HUDEP-2 (cell line): ENCODE measurements around the gene PHACTR1.
"Not testable (repeated sequence)": the region's sequence is repeated elsewhere in the genome, so short reads cannot be mapped to it uniquely, and the experiment has no call there.

Experiments used
- DNase-seq, 76 experiments: peaks; one replicate each; lab custom pipeline; 2025; ENCODE audit not compliant: unreplicated experiment in 76 of 76; lab: John Stamatoyannopoulos, UW

PHACTR1 gene

DNA sequence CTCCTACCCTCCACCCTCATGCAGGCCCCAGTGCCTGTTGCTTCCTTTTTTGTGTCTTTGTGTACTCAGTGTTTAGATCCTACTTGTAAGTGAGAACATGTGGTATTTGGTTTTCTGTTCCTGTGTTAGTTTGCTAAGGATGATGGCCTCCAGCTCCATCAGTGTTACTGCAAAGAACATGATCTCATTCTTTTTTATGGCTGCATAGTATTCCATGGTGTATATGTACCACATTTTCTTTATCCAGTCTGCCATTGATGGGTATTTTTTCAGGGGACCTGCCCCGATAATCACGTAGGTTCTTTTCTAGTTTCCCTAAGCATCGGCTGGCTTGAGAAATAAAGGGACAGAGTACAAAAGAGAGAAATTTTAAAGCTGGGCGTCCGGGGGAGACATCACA lies 527.2 kb downstream of the PHACTR1 start:
- DNase-seq = not testable (repeated sequence)

- DNase-seq = no peak
Measured at GRCh38 chr6:13247627-13248026, 531.1 kb downstream of the PHACTR1 start.

- no peak for DNase-seq
Measured at GRCh38 chr6:13248053-13248452, 531.5 kb downstream of the PHACTR1 start.

- DNase-seq = no peak
Measured at GRCh38 chr6:13248584-13248985, 532.0 kb downstream of the PHACTR1 start.

DNA sequence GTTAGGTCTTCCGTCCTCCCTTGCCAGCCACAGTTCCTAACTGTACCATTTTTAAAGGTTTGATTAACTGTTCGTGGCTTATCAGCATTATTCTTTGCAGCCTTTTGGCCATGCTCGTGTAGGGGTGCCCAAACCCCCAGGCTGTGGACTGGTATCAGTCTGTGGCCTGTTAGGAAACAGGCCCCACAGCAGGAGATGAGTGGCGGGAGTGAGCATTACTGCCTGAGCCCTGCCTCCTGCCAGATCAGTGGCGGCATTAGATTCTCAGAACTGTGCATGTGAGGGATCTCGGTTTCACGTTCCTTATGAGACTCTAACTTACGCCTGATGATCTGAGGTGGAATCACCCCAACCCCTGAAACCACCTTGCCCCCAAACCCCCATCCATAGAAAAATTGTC lies 532.4 kb downstream of the PHACTR1 start:
- no peak for DNase-seq

DNA sequence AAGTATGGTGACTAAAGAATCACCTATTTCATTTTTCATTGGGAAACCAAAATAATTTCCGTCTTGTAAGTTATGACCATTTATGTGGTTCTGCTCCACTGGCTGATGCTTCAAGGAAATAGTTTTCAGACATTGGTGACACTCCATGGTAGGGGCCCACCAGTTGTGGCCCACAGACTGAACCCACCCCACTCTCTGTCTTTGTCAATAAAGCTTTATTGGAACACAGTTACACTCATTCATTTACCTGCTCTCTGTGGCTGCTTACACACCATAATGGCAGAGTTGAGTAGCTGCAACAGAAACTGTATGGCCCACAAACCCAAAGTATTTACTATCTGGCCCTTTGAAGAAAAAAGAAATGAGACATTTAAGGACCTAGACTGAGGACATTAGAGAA lies 533.2 kb downstream of the PHACTR1 start:
- DNase-seq = no peak

- DNase-seq = no peak
Measured at GRCh38 chr6:13250703-13251102, 534.1 kb downstream of the PHACTR1 start.

DNA sequence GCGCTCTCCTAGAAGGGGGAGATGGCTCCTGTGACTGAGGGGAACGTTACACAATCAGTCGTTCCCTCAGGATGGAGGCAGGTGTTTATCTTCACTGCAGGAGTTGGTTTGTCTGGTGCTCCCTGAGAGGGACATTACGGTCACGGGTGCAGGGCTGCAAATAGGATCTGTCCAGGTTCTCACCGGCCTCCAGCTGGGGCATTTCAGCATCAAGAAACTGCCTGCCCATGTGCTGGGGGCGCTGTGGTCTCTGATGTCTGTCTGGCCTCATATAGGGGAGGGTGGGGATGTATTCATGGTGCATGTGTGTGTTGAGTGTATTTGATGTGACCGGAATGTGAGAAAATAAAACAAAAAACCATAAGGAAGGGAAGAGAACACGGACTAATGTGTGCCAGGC lies 534.7 kb downstream of the PHACTR1 start:
- DNase-seq = no peak

- no peak for DNase-seq
Measured at GRCh38 chr6:13252790-13253189, 536.2 kb downstream of the PHACTR1 start.

GRCh38 chr6:13253272-13253671 lies 536.7 kb downstream of the PHACTR1 start:
- DNase-seq = no peak

- no peak for DNase-seq
Measured at GRCh38 chr6:13256266-13257001, 539.9 kb downstream of the PHACTR1 start.

DNA sequence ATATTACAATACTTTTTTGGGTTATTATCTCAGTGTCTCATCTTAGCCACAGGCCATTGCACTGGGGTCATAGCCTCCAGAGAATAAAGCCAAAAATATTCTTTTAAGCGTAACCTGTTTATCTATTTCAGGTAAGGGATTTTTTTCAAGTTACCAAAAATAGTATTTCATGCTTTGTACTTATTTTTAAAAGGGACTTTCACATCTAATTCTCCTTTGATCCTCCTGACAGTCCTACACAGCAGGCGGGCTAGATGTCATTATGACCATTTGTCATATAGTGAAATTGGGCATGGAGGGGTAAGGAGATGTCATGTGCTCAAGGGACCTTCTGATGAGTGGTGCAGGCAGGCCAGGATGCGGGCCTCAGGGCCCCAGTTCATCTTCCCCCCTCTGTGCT lies 542.8 kb downstream of the PHACTR1 start:
- DNase-seq = no peak

DNA sequence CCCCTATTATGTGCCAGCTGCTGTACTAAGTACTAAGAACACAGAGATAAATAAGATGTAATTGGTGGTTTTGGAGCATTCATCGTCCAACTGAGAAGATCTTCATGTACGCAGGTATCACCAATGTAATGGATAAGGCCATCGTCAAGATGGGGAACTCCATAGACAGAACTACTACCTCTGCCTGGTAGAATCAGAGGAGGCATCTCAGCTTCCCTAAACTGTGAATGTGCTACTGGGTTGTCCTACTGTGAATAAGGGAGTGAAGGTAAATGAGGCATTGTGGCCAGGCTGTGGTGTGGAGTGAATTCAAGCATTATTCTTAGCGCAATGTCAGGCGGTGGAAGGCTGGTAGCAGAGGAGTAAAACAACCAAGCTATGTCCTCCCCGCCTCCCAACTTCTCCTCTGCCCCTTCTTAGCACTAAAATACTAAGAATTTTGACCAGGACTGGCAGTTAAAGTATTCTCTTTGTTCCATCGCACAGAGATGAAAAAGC lies 543.6 kb downstream of the PHACTR1 start:
- no peak for DNase-seq

GRCh38 chr6:13260831-13261230 lies 544.3 kb downstream of the PHACTR1 start:
- no peak for DNase-seq

DNA sequence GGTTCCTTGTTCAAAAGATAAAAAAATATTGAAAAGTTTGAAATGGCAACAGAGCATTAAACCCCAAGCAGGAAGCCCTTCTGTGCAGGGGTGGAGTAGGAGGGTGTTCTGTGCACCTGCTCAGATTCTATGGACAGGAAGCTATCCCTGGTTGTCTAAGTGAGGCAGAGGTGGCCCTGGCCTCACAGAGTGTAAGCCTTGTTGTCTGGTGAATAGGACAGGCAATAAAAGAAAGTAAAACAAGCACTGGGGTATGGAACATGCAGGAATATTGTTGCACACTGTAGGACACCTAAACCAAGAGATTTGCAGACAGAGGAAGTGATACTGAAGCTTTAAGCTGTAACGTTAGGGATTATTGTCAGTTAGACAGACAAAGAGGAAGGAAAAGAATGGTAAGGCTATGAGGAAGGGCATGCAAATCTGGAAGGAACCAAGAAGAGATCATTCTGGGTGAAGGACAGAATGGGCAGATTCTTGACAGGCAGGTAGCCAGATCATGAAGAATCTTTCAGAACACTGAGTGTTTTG lies 545.0 kb downstream of the PHACTR1 start:
- DNase-seq = no peak

GRCh38 chr6:13262302-13263230 lies 546.0 kb downstream of the PHACTR1 start:
- DNase-seq = no peak

- no peak for DNase-seq
Measured at GRCh38 chr6:13263669-13264068, 547.1 kb downstream of the PHACTR1 start.

DNA sequence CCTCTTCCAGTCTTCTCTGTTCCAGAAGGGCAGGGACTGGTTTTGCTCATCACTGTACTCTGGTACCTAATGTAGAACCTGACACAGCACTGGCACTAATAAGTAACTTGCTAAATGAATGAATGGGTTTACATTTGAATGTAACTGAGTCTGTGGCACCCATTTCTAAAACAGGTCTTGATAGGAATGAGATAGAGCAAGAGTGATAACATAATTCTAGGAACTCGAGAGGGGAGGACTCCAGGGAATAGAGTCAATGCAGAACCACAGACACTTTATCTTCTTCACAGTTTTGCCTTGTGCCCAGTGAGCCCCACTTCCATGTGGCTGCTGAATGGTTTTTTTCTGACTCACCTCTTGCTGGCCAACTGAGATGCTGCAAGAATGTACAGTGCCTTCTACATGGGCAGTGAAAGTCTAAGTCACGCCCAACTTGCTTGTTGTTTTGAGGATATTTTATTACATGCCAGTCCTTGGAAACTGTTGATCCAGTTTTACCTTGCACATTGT lies 550.6 kb downstream of the PHACTR1 start:
- peak in 5 of 76 experiments; percentile 8 to 46 (median 20) for DNase-seq

DNA sequence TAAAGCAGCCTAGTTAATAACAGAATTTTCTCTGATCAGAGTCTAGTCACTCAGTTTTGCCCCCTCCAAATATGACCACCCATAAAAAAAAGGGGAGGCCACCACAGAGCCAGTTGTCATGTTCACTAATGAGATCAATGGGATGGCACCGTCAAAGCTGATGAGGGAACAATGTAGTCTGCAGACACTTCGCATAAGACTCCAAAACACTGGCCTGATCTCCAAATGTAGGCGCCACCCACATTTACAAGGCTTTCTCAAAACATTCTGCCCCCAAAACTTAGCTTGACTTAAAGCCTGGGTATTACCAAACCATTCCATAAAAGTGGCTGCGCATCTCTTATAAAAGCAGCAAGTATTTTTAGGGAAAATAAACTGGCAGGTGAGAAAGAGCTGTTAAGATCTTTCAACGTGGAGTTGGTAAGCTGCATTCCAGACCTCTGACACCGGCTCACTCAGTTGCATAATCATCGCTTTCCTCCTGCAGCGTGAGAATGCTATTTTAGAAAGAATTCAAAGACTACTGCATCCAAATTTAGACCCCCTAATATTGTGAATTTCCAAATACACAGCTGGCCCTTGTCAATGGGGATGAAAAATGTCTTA lies 552.4 kb downstream of the PHACTR1 start:
- DNase-seq = no peak

DNA sequence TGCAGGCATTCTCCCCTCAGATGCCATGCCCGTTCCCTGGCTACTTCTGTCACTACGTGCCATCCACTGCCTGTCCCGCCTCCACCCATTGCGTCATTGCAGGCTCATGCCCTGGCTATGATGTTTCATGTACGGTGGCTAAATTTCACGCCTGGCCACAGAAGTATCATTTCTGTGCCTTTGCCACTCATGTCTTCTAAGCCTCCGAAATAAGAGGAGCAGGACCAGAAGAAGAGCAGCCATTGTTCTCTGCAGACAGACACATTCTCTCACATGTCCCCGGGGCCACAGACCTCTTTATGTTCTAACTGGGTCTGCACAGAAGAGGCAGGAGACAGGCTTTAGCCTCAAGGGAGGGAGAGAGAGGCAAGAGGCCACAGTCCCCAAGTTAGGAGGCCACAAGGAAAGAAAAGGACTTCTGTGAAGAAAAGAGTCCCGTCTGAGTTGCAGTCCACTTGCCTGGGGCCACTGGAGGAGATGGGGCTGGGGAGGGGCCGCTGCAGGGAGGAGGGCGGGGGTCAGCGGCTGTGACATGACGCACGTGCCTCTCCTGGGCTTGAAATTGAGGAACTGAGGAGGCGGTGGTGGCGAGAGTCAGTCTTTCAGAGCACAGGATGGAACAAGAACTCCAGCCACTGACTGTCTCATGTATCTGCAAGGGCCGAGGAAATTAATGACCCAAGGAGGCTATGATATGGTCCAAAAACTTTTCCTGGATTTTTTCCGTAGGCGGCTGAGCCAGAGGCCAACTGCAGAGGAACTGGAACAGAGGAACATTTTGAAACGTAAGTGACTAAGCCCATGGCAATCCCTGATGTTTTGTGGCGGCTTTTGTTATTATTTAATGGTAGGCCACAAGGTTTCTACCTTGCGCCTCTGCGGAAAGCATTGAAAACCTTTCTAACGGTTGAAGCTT lies 555.8 kb downstream of the PHACTR1 start:
- peak in 62 of 76 experiments; percentile 18 to 81 (median 59) for DNase-seq
